ENCODE data around the gene SMIM30. TPM values are rescaled to one million over a fixed set of nuclear protein-coding genes. Genes with fewer than 3 reads are reported as not detected.

Gene SMIM30
- total RNA-seq, 3 donors from 2014 or later = 36.8 to 44.7 (median 39.5) TPM

DNA sequence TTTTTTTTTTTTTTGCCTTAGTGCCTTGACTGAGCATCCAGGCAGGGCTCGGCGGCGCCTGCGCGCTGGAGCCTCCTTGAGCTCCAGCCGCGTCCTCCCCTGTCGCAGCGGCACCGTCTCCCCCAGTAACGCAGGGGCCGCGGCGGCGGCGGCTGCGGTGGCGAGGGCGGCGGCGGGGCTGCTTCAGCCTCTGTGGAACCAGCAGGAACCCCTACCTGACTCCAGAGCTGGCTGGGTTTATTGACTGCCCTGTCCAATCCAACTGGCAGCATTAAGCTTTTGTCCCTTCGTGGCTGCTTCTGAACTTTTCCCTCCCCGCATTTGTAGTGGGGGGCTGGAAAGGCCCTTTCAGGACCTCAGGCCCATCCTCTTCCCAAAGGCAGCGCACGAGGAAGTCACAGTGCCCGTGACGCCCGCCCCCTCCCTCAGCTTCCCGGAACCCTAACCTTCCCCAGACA is 31.9 kb downstream of the SMIM30 start, which contains the start of gene GPR85:
TSS of gene GPR85 (minus strand) at position 397 of the 458 bp plus-strand sequence. CDS start 2,106 bp downstream, outside the sequence.
- H3K27me3 Mint-ChIP-seq (ENCODE audit: low read depth) = peaks cover 55% of the 10 kb centered on the region
- peaks cover 7% of the 10 kb centered on the region for H3K4me1 Mint-ChIP-seq (ENCODE audit: low read depth)
- H3K9me3 Mint-ChIP-seq = no peaks in the 10 kb centered on the region
- H3K36me3 Mint-ChIP-seq (ENCODE audit: insufficient read depth) = no peaks in the 10 kb centered on the region
- ATAC-seq (peak; percentile 79 to 90), DNase-seq (peak; percentile 4)
- no peak within 1 kb of the TSS for H3K4me3 Mint-ChIP-seq

DNA sequence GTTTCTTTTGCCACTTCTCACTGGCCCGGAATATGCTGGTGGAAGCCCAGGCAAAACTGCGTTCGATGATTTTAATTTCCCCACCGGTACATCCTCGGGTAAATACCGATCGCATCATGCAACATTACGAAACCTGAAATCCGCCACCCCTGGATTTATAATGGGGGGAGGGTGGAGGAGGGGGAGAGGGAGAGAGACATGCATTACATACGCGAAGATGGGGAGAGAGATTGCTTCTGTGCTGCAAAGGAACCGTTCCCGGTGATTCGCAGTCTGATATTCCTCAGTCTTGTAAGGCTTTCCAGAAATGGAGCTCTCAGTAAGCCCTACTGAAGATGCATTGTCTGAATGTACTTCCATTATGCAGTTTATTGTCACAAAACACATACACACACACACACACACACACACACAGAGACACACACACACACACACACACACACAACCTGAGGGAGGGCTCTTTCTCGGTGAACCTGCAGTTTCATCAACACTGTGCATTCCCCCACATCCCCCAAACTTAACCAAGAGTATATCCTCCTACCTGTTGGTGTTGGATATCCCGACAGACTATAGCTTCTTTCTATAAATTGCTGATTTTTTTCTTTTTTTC is 32.5 kb downstream of the SMIM30 start:
- no peak for ATAC-seq
- Mint-ChIP-seq H3K36me3 (ENCODE audit: insufficient read depth) (no peaks in the 10 kb centered on the region), H3K4me1 (ENCODE audit: low read depth) (peaks cover 7% of the 10 kb centered on the region), H3K4me3 (no peak overlapping the region), H3K27me3 (ENCODE audit: low read depth) (peaks cover 55% of the 10 kb centered on the region), H3K9me3 (no peaks in the 10 kb centered on the region)
- no peak for DNase-seq

DNA sequence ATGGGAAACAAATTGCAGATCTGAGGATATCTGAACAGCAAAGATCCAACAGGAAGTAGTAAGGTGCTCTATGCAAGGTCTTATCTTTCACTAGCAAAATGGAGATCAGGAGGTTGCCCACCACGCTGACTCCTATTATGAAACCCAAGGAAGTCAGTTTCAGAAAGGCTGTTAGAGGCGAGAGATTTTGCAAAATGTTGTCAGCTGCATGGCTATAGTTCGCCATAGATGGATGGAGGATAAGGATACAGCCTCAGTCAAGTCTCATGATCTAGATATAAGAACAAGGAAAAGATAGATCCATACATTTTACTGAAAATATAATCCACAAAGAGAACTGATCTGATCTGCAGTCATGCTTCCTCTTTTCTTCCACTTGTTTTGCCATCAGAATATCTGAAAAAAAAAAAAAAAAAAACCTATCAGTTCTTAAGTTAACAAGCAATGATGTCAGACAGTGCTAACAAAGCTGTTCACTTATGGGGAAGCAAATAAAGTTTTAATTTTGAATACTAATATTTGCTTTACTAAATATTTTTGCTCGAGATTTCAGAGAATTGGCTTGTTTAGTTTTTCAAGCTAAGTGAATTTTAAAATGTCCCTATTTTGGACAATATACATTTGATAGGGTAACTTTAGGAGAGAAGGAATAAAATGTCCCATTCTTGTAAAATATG is 33.7 kb downstream of the SMIM30 start:
- Mint-ChIP-seq H3K36me3 (ENCODE audit: insufficient read depth) (no peaks in the 10 kb centered on the region), H3K4me3 (no peak overlapping the region), H3K9me3 (no peaks in the 10 kb centered on the region), H3K27me3 (ENCODE audit: low read depth) (peaks cover 60% of the 10 kb centered on the region), H3K4me1 (ENCODE audit: low read depth) (peaks cover 7% of the 10 kb centered on the region)
- DNase-seq (no peak), ATAC-seq (no peak)

DNA sequence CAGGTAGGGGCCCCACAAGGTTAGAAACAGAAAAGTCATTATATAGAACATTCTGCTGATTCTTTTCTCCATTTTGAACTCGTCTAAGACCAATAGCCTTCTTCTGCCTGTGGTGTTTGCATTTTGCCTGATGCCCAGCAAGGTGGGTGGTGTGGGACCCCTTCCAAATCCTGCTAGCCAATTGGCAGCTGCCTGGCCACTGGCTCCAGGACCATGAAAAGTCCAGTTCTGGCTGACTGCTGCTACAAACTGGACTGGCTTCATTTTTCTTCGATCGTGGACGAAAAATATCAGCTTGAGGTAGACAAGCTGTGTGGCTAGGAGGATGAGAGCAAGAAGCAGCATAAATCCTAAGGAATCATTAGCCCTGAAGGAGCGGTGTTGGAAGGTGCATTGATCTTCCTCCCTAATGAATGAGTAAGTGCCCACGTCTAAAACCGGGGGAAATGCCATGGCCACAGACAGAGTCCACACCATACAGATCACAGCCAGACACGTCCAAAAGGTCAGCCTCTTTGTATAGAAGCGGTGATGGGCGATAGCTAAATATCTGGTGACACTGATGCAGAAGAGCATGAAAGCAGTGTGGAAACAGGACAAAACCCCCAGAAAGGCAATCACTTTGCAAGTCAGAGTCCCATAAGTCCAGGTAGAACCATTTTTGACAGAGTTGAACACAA is 34.4 kb downstream of the SMIM30 start:
- peaks cover 7% of the 10 kb centered on the region for H3K4me1 Mint-ChIP-seq (ENCODE audit: low read depth)
- no peak for DNase-seq
- no peaks in the 10 kb centered on the region for H3K36me3 Mint-ChIP-seq (ENCODE audit: insufficient read depth)
- no peak for ATAC-seq
- peaks cover 60% of the 10 kb centered on the region for H3K27me3 Mint-ChIP-seq (ENCODE audit: low read depth)
- H3K4me3 Mint-ChIP-seq = no peak overlapping the region
- H3K9me3 Mint-ChIP-seq = no peaks in the 10 kb centered on the region

DNA sequence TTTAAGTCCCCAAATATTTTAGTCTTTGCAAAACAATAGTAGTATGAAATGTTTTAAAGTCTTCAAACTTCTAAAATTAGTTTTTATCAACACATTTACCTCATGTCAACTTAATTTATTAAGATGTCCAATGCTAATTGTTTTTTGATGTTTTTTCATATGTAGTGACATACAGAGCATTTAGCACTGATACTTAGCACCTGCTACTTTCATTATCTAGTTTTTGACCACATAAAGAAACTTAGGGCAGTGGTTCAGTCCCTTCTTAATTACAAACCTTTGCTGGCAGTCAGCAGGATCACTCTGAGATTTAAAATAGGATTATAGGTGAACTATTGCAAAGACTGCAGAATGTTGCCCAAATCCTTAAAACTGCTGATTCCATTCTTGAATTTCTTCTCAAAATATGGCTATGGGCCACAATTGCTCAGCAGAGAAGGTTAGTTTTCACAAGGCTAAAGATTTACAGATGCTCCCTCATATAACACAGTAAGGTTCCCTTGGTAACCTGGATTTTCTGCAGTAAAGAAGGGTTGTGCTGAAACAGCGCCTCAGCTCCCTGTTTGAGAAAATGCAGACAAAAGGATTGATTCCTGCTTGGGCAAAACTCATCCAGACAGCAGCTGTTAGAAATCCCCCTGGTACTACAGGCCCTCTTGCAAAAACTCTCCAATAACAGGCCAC is 35.1 kb downstream of the SMIM30 start:
- Mint-ChIP-seq H3K9me3 (no peaks in the 10 kb centered on the region), H3K27me3 (ENCODE audit: low read depth) (peaks cover 57% of the 10 kb centered on the region), H3K4me1 (ENCODE audit: low read depth) (peaks cover 7% of the 10 kb centered on the region), H3K36me3 (ENCODE audit: insufficient read depth) (no peaks in the 10 kb centered on the region), H3K4me3 (no peak overlapping the region)
- ATAC-seq (no peak), DNase-seq (no peak)

DNA sequence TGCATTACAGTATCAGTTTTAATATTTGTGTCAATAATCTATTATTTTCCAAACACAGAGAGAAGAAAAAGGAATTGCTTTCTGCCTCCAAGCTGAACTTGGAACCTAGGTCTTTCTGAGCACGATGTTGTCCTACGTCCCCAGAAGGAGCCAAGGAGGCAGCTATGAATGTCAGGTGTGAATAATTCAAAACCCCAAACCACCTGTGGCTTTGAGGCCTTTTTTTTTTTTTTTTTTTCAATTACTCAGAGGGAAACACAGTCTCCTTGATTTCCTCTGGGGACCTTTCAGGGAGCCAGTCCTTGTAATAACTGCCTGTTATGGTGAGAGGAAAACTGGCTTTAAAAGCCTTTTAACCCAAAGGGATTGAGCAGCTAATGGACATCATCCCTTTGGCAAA is 40.0 kb downstream of the SMIM30 start:
- Mint-ChIP-seq H3K9me3 (no peaks in the 10 kb centered on the region), H3K27me3 (ENCODE audit: low read depth) (peaks cover 18% of the 10 kb centered on the region), H3K36me3 (ENCODE audit: insufficient read depth) (no peaks in the 10 kb centered on the region), H3K4me1 (ENCODE audit: low read depth) (no peaks in the 10 kb centered on the region), H3K4me3 (no peak overlapping the region)
- DNase-seq = no peak
- no peak for ATAC-seq

DNA sequence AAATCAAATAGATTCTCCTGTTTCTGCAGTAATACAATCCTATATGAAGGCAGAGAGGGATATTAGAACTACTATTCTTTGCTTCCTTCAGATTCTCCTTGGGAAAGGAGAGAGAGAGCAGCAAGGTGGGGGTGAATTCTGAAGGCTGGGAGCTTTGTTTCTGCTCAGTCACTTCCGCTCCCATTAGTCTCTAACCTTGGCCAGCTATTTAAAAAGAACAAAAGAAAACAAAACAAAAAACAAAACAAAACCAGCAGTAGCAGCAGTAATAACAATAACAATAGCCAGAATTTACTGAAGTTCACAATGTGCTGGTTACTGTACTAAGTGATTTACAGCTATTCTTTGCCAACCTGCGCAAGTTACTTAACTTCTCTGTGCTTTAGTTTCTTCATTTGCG is 41.7 kb downstream of the SMIM30 start:
- no peak overlapping the region for H3K4me3 Mint-ChIP-seq
- peaks cover 9% of the 10 kb centered on the region for H3K27me3 Mint-ChIP-seq (ENCODE audit: low read depth)
- no peaks in the 10 kb centered on the region for H3K36me3 Mint-ChIP-seq (ENCODE audit: insufficient read depth)
- H3K4me1 Mint-ChIP-seq (ENCODE audit: low read depth) = no peaks in the 10 kb centered on the region
- H3K9me3 Mint-ChIP-seq = no peaks in the 10 kb centered on the region
- DNase-seq (no peak), ATAC-seq (no peak)

DNA sequence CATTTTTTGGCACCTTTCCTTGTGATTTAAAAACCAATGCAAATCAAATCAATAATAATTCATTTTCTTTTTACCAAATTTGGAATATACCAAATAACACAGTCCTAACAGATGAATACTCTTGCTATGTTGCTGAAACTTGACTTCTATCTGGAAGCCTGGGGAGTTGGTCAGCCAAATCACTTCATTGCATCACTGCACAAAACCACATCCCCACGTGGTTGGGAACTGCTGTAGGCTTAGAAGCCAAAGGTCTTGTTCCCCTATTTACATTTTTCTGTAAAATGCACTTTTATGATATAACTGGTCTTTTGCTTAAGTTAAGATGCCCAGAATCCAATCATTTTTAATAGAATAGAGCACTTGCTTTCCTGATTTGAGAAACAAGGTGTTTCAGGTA is 46.9 kb downstream of the SMIM30 start:
- Mint-ChIP-seq H3K4me3 (no peak overlapping the region), H3K36me3 (ENCODE audit: insufficient read depth) (no peaks in the 10 kb centered on the region), H3K9me3 (no peaks in the 10 kb centered on the region), H3K4me1 (ENCODE audit: low read depth) (no peaks in the 10 kb centered on the region), H3K27me3 (ENCODE audit: low read depth) (peaks cover 9% of the 10 kb centered on the region)
- no peak for ATAC-seq
- no peak for DNase-seq

Other genes with a start within 250 kb of the SMIM30 start
- not detected for gene GPR85, start 31.7 kb downstream of the SMIM30 start, total RNA-seq